ENCODE measurements around the gene PRKAG2. TPM values are rescaled to one million over a fixed set of nuclear protein-coding genes. Genes with fewer than 3 reads are reported as not detected.

Gene PRKAG2
- total and polyA plus RNA-seq, 2 experiments from 2014 or later: 9.1 to 14.9 TPM

GRCh38 chr7:151789380-151789947, 87.5 kb downstream of the PRKAG2 start:
- H3K9me3 Mint-ChIP-seq: no peaks in the 10 kb centered on the region
- Histone ChIP-seq H3K27ac (ENCODE audit: low read depth) (no peak overlapping the region), H3K27me3 (ENCODE audit: insufficient read depth) (no peaks in the 10 kb centered on the region), H4K20me1 (replicated peaks; ENCODE audit: insufficient read depth) (no peaks in the 10 kb centered on the region), H3K4me2 (no peak overlapping the region), H3K79me2 (replicated peaks; ENCODE audit: insufficient read depth) (no peaks in the 10 kb centered on the region), H3F3A (replicated peaks; ENCODE audit: low read depth) (no peaks in the 10 kb centered on the region), H2AFZ (no peak overlapping the region), H3K36me3 (ENCODE audit: insufficient read depth) (no peaks in the 10 kb centered on the region), H3K4me1 (ENCODE audit: insufficient read depth) (no peaks in the 10 kb centered on the region; the same call in 1 of the 2 replicates), H3K4me3 (no peak overlapping the region), H3K9me2 (ENCODE audit: insufficient read depth) (0 out of 2 replicates have a peak, but pooled peaks cover 5% of the 10 kb centered on the region)
- H3K36me3 Mint-ChIP-seq (ENCODE audit: low read depth): no peaks in the 10 kb centered on the region
- peaks cover 11% of the 10 kb centered on the region for H3K27me3 Mint-ChIP-seq (ENCODE audit: insufficient read depth, low read depth, poor library complexity)
- H3K27ac Mint-ChIP-seq: no peak overlapping the region
- H3K4me3 Mint-ChIP-seq: no peak overlapping the region
- DNase-seq (ENCODE audit: low spot score) (no peak), ATAC-seq (no peak)
- TF ChIP-seq REST (IDR thresholded peaks at IDR 0.05; ENCODE audit: unreplicated experiment) (no peak), JUNB (IDR thresholded peaks at IDR 0.05; ENCODE audit: unreplicated experiment) (no peak), STAT1 (IDR thresholded peaks at IDR 0.05; ENCODE audit: unreplicated experiment) (no peak), EZH2phosphoT487 (IDR thresholded peaks at IDR 0.05; ENCODE audit: unreplicated experiment) (no peak), NANOG (IDR thresholded peaks at IDR 0.05; ENCODE audit: borderline replicate concordance) (no peak), POLR2AphosphoS5 (IDR thresholded peaks at IDR 0.05; ENCODE audit: low read depth) (no peak), EZH2 (IDR thresholded peaks at IDR 0.05; ENCODE audit: low read depth, unreplicated experiment) (no peak), ZNF331 (CRISPR knock-in tag; IDR thresholded peaks at IDR 0.05; ENCODE audit: low read depth) (no peak), CREB1 (CRISPR knock-in tag; IDR thresholded peaks at IDR 0.05; ENCODE audit: low read depth) (no peak), ZNF114 (CRISPR knock-in tag; IDR thresholded peaks at IDR 0.05) (no peak)
- TF ChIP-seq, protein P1, sequence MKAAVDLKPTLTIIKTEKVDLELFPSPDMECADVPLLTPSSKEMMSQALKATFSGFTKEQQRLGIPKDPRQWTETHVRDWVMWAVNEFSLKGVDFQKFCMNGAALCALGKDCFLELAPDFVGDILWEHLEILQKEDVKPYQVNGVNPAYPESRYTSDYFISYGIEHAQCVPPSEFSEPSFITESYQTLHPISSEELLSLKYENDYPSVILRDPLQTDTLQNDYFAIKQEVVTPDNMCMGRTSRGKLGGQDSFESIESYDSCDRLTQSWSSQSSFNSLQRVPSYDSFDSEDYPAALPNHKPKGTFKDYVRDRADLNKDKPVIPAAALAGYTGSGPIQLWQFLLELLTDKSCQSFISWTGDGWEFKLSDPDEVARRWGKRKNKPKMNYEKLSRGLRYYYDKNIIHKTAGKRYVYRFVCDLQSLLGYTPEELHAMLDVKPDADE (IDR thresholded peaks at IDR 0.05): no peak
- TF ChIP-seq, protein P2, sequence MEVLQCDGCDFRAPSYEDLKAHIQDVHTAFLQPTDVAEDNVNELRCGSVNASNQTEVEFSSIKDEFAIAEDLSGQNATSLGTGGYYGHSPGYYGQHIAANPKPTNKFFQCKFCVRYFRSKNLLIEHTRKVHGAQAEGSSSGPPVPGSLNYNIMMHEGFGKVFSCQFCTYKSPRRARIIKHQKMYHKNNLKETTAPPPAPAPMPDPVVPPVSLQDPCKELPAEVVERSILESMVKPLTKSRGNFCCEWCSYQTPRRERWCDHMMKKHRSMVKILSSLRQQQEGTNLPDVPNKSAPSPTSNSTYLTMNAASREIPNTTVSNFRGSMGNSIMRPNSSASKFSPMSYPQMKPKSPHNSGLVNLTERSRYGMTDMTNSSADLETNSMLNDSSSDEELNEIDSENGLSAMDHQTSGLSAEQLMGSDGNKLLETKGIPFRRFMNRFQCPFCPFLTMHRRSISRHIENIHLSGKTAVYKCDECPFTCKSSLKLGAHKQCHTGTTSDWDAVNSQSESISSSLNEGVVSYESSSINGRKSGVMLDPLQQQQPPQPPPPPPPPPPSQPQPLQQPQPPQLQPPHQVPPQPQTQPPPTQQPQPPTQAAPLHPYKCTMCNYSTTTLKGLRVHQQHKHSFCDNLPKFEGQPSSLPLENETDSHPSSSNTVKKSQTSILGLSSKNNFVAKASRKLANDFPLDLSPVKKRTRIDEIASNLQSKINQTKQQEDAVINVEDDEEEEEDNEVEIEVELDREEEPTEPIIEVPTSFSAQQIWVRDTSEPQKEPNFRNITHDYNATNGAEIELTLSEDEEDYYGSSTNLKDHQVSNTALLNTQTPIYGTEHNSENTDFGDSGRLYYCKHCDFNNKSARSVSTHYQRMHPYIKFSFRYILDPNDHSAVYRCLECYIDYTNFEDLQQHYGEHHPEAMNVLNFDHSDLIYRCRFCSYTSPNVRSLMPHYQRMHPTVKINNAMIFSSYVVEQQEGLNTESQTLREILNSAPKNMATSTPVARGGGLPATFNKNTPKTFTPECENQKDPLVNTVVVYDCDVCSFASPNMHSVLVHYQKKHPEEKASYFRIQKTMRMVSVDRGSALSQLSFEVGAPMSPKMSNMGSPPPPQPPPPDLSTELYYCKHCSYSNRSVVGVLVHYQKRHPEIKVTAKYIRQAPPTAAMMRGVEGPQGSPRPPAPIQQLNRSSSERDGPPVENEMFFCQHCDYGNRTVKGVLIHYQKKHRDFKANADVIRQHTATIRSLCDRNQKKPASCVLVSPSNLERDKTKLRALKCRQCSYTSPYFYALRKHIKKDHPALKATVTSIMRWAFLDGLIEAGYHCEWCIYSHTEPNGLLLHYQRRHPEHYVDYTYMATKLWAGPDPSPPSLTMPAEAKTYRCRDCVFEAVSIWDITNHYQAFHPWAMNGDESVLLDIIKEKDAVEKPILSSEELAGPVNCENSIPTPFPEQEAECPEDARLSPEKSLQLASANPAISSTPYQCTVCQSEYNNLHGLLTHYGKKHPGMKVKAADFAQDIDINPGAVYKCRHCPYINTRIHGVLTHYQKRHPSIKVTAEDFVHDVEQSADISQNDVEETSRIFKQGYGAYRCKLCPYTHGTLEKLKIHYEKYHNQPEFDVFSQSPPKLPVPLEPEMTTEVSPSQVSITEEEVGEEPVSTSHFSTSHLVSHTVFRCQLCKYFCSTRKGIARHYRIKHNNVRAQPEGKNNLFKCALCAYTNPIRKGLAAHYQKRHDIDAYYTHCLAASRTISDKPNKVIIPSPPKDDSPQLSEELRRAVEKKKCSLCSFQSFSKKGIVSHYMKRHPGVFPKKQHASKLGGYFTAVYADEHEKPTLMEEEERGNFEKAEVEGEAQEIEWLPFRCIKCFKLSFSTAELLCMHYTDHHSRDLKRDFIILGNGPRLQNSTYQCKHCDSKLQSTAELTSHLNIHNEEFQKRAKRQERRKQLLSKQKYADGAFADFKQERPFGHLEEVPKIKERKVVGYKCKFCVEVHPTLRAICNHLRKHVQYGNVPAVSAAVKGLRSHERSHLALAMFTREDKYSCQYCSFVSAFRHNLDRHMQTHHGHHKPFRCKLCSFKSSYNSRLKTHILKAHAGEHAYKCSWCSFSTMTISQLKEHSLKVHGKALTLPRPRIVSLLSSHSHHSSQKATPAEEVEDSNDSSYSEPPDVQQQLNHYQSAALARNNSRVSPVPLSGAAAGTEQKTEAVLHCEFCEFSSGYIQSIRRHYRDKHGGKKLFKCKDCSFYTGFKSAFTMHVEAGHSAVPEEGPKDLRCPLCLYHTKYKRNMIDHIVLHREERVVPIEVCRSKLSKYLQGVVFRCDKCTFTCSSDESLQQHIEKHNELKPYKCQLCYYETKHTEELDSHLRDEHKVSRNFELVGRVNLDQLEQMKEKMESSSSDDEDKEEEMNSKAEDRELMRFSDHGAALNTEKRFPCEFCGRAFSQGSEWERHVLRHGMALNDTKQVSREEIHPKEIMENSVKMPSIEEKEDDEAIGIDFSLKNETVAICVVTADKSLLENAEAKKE (CRISPR knock-in tag; IDR thresholded peaks at IDR 0.05): no peak
- TF ChIP-seq, protein P3, sequence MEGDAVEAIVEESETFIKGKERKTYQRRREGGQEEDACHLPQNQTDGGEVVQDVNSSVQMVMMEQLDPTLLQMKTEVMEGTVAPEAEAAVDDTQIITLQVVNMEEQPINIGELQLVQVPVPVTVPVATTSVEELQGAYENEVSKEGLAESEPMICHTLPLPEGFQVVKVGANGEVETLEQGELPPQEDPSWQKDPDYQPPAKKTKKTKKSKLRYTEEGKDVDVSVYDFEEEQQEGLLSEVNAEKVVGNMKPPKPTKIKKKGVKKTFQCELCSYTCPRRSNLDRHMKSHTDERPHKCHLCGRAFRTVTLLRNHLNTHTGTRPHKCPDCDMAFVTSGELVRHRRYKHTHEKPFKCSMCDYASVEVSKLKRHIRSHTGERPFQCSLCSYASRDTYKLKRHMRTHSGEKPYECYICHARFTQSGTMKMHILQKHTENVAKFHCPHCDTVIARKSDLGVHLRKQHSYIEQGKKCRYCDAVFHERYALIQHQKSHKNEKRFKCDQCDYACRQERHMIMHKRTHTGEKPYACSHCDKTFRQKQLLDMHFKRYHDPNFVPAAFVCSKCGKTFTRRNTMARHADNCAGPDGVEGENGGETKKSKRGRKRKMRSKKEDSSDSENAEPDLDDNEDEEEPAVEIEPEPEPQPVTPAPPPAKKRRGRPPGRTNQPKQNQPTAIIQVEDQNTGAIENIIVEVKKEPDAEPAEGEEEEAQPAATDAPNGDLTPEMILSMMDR (conservative IDR thresholded peaks at IDR 0.05; ENCODE audit: low read depth in 2 of 2): no peak
- peaks cover 21% of the 10 kb centered on the region for H3K4me1 Mint-ChIP-seq
